HG03064 (cell line): ENCODE measurements around the gene TBC1D5.
A peak's percentile ranks its signal among the peaks of the same experiment; 100 is the strongest.
"Not testable (repeated sequence)": the region's sequence is repeated elsewhere in the genome, so short reads cannot be mapped to it uniquely, and the experiment has no call there.

ENCODE experiments used
- ATAC-seq: cut with Tn5 transposase; IDR thresholded peaks from one replicate; pipeline ENCODE4 v1.9.1; 2021; ENCODE audit warnings: low read depth; ENCODE audit not compliant: unreplicated experiment

The TBC1D5 gene

DNA sequence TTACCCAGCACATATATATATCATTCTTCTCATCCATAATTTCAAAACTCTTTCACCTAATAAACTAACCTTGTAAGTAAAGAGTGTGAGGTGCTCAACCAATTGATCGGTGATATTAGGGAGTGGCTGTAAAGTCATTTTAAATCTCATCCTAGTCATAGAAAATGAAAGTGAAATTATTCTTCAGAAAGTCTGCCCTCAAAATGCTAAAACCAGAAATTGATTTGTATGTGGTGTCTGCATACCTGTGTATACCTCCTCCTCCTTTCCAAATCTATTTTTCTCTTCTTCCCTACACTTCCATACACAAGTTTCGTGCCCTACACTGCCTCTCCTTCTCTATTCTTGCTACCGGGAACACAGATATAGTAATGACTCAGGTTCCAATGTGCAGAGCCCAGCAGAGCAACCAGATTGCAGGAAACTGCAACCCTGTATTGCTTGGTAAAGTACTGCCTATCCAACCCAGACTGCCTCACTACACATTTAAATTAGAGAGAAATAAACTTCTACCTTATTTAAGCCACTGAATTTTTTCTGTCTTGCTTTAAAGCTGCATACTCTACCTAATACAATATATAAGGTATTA lies 7.4 kb upstream of the TBC1D5 start:
- ATAC-seq = peak; percentile 37

DNA sequence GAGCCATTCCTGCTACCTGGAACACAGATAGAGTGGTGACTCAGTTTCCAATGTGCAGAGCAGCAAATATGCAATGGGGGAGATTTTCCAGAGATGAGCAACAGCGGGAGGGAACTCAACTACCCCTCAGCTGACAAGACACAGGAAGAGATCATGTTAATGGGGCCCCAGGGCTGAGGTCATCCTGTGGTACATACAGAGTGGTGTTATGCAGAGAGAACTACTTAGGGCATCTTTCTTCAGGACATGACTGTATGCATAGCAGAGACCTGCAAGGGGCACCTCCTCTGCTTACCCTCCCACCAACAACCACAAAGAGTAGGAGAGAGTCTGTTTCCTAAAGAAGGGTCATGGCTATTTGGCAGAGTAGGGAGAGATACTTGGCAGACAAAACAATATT lies 6.8 kb upstream of the TBC1D5 start:
- peak; percentile 36 for ATAC-seq

DNA sequence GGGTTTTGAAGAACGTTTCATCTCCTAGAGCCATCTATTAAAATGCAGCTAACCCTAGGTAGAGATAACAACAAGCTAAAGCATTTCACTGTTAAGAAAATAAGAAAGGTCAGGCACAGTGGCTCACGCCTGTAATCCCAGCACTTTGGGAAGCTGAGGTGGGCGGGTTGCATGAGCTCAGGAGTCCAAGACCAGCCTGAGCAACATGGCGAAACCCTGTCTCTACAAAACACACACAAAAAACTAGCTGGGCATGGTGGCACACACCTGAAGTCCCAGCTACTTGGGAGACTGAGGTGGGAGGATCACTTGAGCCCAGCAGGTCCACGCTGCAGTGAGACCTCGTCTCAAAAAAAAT lies 5.4 kb upstream of the TBC1D5 start:
- ATAC-seq = peak; percentile 4

DNA sequence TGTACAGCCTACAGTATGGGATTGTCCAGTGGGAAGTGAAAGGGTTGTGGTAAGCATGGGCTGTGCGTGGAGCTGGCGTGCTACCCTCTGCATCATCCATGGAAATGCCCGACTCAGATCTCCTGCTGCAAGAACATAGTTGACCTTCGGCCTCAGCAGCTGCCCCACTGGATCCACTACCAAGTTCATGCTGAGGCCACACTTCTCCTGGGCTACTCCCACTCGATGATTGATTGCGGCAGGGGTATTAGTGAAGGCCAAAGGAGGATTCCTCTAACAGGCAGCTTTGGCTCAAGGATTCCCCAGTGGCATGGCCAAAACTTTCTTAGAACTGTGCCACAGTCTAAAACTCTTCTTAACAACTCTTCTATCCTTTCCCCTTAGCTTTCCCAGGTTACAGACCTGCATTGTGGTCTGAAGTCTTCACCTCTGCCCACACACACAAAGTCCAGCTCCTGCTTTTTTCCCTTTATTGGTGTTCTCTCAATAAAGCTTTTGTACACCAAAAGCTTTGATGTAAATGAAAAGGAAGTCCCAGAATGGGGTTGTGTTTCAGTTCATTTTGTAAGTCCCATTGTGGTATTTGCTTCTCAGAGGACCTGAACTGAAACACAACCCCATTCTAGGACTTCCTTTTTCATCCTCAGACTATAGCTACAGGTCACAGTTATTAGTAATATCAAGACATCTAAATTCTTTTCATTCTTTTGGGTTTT lies 4.9 kb upstream of the TBC1D5 start:
- peak; percentile 70 for ATAC-seq

DNA sequence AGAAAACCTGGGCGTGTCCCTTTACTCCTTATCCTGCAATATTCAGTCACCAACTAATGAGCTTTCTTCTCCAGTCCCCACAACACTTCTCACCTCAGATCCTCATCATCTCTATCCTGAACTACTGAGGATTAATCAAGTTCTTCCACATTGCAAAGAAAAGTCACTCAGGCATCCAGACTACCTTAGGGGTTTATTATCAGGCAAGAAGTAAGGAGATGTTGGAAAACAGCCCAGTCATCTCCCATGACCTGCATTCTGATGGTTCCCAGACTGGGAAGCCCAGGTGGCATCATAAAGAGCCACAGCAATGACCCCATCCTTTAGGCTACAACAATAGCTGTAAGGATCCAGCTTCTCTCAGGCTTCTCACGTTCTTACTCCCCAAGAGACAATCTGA lies 3.5 kb upstream of the TBC1D5 start:
- ATAC-seq = no peak

DNA sequence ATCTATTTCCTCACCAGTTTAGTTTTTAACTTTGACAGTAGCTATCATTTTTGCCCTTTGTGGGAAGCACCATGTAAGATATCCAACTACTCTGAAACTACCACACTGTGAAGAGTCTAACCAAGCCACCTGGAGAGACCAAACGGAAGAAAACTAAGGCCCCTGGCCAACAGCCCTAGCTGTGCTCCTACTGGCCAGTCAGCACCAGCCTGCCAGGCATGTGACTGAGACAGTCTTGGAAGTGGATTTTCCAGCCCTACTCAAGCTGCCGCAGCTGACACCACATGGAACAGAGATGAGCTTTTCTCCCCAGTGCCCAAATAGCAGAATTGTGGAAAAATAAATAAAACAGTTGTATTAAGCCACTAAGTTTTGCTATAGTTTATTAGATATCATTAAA lies 2.9 kb upstream of the TBC1D5 start:
- no peak for ATAC-seq

DNA sequence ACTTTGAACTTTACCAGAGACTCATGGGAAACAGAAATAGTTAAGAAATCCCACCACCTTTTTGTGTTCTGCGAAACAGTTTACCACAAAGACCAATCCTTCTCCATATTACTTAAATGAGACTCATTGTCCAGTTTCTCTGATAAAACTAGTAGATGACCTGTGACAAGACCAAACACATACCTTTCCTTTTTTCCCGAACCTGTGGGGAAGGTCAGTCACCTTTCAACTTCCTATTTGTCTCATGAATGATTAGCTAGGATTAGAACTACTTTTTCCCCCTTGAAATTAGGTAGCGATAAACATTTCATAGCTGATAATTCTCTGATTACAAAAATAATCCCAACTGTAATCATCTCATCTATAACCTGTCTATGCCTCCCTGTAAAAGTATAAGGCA lies 2.3 kb upstream of the TBC1D5 start:
- ATAC-seq = no peak

DNA sequence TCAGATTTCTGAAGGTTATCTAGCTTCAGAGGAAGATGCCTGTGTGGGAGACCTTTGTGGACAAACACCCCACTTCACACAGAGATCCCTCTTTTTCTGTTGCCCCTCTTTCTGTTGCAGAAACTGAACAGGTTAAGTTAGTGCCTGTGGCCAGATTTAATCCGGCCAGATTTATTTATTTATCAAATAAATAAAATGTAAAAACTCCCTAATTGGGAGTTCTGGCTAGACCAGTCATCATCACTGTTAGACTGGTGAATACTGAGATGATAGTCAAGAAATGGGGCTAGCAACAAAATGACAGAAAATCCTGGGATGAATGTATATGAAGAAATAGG lies 1.2 kb upstream of the TBC1D5 start:
- no peak for ATAC-seq

DNA sequence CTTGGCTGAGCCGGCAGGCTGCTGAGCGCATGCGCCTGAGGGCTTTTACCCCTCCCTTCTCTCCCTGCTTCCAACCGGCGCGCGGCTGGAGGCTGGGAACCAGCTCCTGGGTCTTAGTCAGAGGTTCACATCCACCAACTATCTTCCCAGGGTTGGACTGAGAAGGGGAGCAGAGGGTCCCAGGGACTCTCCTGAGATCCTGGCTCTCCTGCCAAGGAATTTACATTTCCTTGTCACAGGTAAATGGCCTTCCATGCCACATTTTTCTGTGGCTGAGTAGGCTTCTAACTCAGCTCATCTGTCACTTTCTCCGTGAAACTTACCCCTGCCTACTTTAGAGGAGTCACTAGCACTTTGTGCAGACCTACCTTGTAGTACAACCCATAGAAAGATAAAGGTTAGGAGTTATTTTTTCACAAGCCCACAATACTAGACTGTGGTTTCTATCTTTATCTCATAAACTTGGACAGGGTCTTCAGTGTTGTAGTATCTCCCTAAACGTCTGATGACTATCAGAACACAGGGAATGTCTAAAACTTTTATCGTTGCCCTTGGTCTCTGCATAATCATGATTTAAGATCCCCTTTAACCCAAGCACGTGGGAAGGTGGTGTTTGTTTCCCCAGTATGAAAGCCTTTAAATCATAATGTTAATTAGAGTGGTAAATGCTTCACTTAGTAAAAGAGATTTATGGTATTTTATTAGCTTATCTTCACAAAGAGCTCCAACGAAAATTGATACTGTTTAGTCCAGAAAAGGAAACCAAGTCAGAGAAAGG lies 638 bp upstream of the TBC1D5 start:
- peak; percentile 1 for ATAC-seq

DNA sequence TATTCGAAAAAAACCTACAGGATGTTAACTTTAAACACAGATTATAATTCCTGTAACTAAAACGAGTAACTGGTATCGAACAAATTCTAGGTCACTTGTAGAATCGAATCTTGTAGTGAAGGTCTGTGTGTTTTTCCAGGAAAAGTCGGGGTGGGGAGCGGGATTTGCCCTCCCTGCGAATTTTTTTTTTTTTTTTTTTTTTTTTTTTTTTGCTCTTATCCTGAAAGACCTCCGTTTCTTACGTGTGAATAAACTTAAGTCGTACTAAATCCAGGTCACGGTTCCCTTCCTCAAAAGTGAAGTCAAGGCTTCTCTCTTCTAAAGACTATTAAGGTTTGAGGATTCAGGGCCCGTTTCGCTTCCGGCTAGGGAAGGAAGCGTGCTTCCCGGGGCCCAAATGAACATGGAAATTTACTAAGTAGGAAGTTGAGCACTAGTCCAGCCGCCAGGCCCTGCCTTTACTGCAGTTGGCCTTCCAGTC lies 770 bp downstream of the TBC1D5 start:
- no peak for ATAC-seq

DNA sequence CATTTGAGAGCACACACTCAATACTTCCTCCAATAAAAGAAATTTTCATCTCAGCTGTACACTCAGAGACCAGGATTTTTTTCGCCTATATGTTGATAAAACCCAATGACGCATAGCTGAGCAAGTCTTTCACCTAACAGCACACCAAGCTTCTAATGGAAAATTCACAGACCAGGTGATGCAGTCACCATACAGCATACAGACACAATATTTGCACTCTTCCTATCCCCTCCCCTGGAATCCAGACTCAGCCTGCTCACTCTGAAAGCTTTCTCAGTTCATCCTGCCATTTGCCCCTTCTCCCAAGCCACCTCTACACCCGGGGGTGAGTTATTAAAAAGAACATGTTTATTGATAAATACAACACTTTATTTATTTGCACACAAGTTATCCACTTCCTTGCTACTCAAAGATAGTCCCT lies 1.7 kb downstream of the TBC1D5 start:
- ATAC-seq = no peak

DNA sequence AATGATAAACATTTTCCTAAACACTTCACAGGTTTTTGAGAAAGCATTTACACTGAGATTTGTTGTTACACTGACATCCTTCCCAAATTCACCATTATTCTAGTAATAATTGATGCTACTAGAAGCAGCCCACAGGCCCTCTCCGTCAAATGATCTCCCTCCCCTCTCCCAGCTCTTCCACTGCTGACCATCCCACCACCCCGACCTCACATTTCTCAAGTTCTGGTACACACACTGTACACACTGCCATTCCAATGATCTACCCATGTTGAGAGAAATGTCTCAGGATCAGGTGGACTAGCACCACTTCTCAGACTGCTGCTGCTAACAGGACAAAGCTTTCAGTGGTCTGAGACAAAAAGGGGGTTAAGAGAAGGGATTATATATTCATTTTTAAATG lies 3.5 kb downstream of the TBC1D5 start:
- ATAC-seq = no peak

DNA sequence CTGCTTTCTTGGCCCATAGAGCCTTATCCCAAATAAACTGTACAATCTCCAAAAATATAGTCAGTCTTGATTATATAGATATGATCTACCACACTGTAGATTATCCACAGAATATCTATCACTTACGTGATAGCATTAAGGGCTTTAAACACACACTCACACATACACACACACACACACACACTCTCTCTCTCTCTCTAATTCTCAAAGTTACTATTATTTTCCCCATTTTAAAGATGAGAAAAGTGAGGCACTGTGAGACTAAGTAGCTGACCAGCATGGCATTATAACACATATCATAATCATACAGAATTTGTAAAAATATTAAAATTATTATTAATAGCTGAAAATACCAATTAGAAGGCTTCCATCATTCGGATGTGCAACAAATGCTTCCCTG lies 4.2 kb downstream of the TBC1D5 start:
- no peak for ATAC-seq

DNA sequence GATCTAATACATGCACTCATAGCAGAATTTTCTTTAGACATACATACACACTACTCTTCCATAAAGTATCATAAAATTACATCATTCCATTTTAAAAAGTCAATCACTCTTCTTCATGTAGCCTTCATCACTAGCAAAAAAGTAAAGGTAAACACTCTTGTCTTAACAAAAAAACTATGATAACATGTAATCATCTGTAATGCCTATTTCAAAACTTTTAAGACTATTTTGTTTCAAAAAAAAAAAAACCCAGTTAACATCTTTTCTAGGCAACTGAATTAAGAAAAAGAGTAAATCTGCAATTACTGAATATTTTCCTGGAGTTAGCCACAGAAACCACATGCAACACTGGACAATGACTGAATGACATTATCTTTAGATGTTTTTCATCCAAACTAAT lies 4.8 kb downstream of the TBC1D5 start:
- ATAC-seq = no peak

DNA sequence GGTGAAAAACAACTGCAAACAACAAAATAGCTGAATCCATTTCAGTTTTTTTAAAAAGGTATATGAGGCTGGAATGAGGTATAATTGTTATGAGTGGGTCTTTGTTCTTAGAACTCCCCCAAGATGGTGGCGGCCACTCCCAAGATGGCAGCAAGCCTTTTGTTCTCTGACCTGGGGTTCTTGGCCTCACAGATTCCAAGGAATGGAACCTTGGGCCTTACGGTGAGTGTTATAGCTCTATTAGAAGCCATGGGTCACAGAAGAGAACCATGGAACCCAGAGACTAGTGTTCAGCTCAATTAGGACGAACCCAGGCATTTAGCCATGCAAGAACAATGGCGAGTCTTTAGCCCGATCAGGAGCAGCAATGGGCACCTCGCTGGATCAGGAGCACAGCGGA lies 7.1 kb downstream of the TBC1D5 start:
- not testable (repeated sequence) for ATAC-seq

DNA sequence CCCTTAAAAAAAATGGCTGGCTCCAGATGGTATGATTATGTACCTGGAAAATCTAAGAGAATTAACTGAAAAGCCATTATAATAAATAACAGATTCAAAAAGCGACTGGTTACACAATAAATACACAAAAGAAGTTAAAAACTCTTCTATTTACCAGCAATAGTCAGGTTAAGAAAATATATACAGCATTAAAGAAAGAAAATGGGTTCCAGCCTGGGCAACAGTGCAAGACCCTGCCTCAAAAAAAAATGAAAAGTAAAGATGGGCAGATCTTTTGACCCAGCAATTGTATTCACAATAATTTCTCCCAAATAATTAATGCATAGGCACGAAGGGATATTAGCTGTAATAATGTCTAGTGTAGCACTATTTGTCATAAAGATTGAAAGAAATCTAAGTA lies 8.7 kb downstream of the TBC1D5 start:
- ATAC-seq = no peak

DNA sequence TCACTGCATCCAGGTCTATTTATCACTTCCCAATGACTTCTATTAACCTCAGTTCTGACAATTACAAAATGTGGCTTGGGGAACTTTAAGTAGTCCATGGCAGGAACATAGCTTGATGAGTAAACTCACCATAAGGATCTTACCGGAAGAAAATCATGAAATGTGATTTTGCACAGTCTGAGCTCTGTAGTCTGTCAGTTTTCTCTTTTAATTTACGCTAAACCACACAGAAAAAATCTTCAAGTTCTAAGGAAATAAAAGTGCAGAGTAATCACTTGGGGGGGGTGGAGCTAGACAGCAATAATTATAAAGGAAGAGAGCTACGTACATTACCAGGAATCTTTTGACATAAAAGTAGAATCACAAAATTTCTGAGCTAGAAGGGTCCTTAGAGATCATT lies 9.2 kb downstream of the TBC1D5 start:
- no peak for ATAC-seq

DNA sequence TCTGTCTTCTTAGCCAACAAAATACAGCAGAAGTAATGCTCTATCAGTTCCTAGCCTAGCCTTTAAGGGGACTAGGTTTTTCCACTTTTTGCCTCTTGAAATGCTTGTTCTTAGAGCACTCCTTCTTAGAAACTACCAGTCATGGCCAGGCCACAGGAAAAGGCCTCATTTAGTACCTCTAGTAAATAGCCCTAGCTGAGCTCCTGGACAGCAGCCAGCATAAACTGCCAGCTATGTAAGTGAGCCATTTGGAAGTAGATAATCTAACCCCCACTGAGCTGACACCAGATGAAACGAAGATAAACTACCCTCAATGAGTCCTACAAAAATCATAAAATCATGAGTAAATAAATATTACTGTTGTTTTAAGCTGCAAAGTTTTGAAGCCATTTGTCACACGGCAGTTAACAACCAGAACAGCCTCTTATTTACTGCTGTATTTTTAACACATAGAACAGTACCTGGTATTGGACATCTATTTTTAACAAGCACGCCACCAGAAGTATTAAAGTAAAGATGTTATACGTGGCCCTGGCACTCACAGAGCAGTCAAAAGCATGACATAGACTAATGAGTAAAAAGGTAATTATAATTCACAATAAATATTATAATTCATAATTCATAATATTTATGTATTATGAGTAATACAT lies 12.0 kb downstream of the TBC1D5 start:
- ATAC-seq = no peak

DNA sequence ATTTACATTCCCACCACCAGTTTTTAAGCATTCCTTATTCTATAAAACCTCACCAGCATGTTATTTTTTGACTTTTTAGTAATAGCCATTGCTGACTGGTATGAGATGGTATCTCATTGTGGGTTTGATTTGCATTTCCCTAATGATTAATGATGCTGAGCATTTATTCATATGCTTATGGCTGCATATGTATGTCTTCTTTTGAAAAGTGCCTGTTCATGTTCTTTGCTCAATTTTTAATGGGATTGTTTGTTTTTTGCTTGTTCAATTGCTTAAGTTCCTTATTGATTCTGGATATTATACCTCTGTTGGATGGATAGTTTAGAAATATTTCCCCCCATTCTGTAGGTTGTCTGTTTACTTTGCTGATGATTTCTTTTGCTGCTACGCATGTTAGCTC lies 16.1 kb downstream of the TBC1D5 start:
- ATAC-seq = no peak

DNA sequence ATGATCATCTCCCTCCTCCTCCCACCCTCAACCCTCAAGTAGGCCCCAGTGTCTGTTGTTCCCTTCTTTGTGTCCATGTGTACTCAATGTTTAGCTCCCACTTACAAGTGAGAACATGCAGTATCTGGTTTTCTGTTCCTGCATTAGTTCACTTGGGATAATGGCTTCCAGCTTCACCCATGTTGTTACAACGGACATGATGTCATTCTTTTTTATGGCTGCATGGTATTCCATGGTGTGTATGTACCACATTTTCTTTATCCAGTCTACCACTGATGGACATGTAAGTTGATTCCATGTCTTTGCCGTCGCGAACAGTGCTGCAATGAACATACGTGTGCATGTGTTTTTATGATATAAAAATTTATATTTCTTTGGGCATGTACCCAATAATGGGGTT lies 16.6 kb downstream of the TBC1D5 start:
- not testable (repeated sequence) for ATAC-seq

DNA sequence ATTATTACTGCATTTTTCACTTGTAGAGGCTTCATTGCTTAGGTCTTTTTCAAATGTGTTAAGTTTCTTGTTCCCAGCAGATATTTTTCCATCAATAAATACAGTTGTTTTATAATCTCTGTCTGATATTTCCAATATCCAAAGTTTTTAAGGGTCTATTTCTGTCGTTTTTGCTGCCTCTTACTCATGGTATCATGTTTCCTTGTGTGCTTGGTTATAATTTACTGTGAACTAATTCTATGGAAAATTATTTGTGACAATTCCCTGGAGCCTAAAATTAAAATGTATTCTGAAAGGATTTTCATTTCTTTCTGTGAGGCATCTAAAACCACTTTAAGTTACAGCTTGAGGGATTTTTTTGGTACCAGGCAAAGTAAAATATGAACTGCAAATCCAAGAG lies 17.5 kb downstream of the TBC1D5 start:
- no peak for ATAC-seq
